ENCODE measurements around the gene IRF5.

Gene IRF5

GRCh38 chr7:128919881-128920799, 17.6 kb upstream of the IRF5 start:
- no peak for DNase-seq (ENCODE audit: low read depth in 2 of 2)

DNA sequence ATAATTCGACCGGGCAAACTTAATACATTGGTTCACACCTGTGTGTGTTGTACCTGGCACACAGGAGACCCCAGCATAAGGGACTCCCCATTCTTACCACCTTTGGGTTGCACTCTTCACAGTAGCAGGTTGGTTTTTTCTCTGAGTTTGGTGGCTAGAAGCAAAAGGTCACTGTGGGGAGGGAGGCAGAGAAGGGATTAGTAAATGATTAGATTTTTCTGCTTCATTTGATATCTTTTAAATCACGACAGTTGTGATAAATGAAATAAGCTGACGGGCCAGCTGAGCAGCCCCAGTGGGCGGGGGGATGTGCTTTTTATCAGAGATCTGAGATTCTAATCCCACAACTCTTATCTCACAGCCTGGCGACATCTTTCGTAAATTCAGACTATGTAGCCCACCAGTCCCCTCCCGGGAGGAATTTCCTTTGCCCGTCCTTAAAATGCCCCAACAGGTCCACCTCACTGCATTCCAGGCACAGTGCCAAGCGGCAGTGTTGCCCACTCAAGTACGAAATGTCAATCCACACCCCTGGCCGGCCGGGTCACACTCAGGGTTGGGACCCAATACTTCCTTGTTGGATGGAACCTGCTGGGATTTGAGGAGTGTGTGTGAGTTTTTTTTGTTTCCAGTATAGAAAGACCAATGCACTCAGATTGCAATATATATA, 16.7 kb upstream of the IRF5 start:
- no peak for DNase-seq (ENCODE audit: low read depth in 2 of 2)

DNA sequence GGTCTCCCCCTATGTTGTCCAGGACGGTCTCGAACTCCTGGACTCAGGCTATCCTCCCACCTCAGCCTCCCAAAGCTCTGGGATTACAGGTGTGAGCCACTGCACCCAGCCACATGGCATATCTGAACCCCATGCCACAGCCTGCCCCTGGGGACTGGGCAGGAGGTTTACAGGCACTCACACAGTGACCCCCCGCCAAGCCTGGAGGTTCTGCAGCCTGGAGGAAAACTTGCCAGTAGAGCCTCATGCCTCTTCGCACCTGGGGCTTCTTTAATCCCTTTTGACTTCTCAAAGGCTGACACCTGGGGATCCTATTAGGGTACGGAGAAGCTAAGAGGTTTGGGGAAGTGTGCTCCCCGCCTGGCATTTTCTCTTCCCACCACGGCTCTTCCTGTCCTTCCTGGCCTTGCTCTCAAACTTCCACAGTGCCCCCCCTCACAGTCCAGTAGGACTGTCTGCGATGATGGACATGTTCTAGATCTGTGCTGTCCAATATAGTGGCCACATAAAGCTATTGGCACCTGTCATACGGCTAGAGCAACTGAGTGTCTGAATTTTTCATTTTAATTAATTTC, 15.8 kb upstream of the IRF5 start:
- no peak for DNase-seq (ENCODE audit: low read depth in 2 of 2)

- no peak for DNase-seq (ENCODE audit: low read depth in 2 of 2)
Measured at GRCh38 chr7:128922496-128923410, 15.0 kb upstream of the IRF5 start.

DNA sequence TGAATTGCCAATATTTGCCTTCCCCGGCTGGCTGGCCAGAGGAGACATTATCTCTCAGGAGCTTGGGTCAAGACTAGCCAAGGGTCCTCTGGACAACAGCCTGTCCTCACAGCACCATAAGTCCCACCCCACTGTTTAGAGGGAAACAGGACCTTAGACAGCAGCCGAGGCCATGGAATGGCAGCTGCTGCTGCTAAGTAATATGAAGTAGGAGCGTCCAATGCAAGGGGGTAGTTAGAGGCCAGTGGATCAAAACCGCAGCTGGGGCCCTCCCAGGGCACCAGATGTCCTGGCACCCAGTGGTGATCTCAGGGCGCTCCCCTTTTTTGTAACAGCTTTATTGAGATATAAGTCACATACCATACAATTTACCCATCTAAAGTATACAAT, 14.3 kb upstream of the IRF5 start:
- no peak for DNase-seq (ENCODE audit: low read depth in 2 of 2)

DNA sequence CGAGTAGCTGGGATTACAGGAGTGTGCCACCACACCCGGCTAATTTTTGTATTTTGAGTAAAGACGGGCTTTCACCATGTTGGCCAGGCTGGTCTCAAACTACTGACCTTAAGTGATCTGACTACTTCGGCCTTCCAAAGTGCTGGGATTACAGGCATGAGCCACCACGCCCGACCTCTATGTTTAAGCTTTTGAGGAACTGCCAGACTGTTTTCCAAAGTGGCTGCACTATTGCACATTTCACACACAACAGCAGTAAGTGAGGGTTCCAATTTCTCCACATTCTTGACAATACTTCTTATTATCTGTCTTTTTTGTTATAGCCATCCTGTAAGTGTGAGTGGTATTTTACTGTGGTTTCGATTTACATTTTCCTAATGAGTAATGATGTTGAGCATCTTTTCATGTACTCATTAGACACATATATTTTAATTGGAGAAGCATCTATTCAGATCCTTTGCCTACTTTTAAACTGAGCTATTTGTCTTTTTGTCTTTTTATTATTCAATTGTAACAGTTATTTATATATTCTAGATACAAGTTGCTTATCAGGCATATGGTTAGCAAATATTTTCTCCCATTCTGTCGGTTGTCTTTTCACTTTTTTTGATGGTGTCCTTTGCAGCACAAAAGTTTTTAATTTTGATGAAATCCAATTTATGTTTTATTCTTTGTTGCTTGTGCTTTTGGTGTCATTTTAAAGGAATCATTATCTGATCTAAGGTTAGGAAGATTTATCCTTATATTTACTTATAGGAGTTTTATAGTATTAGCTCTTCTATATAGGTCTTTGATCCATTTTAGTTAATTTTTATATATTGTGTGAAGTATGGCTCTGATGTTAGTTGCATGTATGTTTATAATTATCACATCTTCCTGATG, 12.8 kb upstream of the IRF5 start:
- no peak for DNase-seq (ENCODE audit: low read depth in 2 of 2)

DNA sequence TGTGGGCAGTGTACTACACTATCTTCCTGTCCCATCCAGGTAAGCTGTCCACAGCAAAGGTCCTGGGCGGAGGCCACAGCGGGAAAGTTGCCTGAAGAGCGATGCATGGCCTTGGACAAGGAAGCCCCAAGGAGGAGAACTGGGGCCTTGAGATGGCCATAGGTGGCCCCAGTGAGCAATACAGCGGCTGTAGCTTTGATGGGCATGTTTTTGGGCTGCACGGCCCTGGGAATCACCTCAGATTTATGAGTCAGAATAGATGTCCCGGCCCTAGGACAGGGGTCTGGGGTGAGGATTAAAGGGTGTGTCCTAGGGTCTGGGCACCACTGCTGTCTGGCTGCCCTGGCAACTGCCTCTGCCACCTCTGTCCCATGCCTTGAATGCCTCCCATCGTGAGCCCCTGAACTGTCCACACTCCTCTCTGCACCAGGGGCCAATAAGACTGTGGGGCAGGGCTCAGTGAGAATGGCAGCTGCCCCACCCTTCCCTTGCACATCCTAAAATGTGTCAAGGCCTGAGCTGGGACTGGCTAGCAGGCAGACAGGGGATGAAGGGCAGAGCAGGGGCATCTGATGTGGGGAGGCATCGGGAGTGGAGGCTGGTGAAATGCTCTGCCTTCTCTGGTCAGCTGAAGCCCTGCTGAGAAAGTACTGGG, 9.4 kb upstream of the IRF5 start:
- DNase-seq (ENCODE audit: low read depth in 2 of 2) = no peak

GRCh38 chr7:128928882-128929788, 8.6 kb upstream of the IRF5 start:
- no peak for DNase-seq (ENCODE audit: low read depth in 2 of 2)

DNA sequence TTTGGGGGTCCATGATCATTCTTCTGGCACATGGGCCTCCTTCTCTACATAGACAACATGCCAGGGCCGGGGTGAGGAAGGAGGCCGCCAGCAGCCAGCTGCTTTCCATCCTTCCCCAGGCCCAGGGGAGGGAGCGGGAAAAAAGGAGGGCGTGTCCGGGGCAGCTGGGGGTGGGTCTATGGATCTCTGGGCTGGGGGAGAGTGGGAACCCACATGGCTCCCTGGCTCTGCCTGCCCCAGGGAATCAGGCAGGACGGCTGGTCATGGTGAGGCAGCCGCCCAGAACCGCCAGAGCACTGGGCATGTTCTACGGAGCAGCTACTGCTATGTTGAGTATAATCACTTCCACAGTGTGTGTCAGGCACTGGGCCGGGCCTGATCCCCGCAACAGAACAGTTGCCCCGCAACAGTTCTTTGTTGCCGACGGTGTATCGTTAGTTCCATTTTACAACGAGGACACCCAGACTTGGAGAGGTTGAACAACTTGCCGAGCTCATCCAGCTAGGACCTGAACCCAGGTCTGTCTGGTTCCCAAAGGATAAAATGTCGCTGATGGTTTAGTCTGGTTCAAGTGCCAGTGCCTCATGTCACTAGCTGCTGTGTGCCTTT, 6.4 kb upstream of the IRF5 start:
- DNase-seq (ENCODE audit: low read depth in 2 of 2) = no peak

GRCh38 chr7:128931965-128932861, 5.5 kb upstream of the IRF5 start:
- DNase-seq (ENCODE audit: low read depth in 2 of 2) = no peak

DNA sequence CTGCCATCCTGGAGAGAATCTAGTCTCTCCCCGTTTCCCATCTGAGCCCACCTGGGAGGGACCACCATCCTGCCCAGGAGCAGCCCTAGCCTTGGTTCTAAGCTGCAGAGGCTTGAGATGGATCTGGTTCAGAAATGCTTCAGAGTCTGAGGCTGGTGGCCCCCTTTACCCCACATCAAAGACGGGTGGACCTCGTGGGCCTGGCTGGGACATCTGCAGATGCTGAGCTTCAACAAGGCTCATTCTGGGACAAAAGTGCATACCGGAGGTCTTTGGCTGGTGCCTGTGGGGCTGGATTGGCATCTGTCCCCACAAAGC, 4.9 kb upstream of the IRF5 start:
- DNase-seq (ENCODE audit: low read depth in 2 of 2) = no peak

GRCh38 chr7:128933180-128933891, 4.4 kb upstream of the IRF5 start:
- no peak for DNase-seq (ENCODE audit: low read depth in 2 of 2)

DNA sequence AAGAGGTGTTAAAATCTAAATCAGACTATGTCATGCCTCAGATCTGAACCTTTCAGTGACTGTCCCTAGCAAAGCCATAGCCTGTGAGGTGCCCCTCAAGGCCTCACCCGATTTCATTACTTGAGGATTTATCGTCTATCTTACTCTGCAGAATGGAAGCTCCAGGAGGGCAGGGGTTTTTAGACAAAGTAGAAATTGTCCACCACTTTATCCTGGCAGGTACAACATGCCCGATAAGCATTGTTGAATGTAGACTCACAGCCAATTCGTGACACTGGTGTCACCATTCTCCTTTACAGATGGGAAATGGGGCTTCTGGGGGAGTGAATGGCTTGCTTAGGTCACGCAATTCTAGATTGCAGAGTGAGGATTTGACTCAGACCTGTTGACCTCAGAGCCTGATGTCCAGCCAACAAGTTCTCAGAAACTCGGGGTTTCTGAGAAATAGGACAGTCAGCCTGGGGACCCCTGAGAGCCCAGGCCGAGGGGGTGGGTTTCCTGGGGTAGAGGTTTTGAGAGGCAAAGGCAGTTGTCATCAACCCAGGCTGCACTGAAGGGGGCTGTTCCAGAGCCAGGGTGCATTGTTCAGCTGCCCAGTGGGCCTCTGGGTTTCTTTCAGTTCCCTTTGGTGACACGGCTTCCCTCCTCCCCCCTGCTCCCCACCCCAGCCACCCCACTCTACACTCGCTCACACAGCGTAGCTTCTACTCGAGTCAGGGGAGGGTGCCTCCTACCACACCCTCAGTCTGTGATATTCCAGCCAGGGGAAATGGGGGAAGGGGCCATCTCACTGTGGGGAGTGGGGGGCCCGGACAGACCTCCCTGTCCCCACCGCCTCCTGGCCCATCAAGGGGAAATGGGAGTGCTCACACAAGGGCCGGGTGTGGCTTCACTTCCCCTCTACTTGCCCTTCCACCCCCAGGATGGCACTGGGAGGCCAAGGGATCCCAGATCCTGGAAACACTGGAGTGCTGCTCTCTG, 3.1 kb upstream of the IRF5 start:
- DNase-seq (ENCODE audit: low read depth in 2 of 2) = no peak

DNA sequence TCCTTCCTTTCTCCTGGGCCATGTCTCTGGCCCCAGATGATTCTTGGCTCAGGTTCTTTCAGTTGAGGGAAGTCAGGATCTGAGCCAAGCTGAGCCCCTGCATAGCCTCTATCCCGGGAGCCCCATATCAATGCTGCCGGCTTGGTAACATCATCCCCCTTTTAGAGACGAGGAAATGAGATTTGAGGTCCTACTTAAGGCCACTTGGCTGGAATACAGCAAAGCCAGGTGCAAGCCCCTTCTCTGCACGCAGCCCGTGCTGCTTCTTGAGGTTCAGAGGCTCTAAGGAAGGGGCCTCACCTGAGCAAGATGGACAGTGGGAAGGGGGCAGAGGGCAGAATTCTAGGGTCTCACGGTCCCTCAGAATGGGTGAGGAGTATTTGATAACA, 2.4 kb upstream of the IRF5 start:
- no peak for DNase-seq (ENCODE audit: low read depth in 2 of 2)

GRCh38 chr7:128936798-128937197, 929 bp upstream of the IRF5 start:
- DNase-seq (ENCODE audit: low read depth in 2 of 2) = no peak

- DNase-seq (ENCODE audit: low read depth in 2 of 2) = no peak
Measured at GRCh38 chr7:128937271-128937646, 468 bp upstream of the IRF5 start.

Data from activated CD8-positive, alpha-beta memory T cell treated with anti-CD3 and anti-CD28 coated beads for 4 hours (primary cell).